IMR-90 (cell line): ENCODE measurements around the gene IQCK. TPM values are rescaled to one million over a fixed set of nuclear protein-coding genes. Genes with fewer than 3 reads are reported as not detected.

Experiments
- ATAC-seq: fragments of 200-7000 bp; cut with Tn5 transposase; 2 replicates; pipeline ENCODE4 v1.9.1; 2020; ENCODE audit warnings: low read depth, mild to moderate bottlenecking, moderate library complexity
- BruUV-seq: library from RNA; stranded (reverse); fragments of 400-500 nt; replicated peaks from 2 replicates; lab custom pipeline; 2021; lab: Mats Ljungman, UMichigan
- CTCF ChIA-PET: fragments of 300-600 bp; formaldehyde crosslinking; extraction: SDS; loops from one replicate; lab custom pipeline; 2021; ENCODE audit warnings: antibody characterized with exemption; lab: Yijun Ruan, JAX
- POLR2A ChIA-PET: fragments of 300-600 bp; sonication (Branson Sonifier 250); formaldehyde crosslinking; loops from one replicate; lab custom pipeline; 2022; ENCODE audit warnings: antibody characterized with exemption; ENCODE audit not compliant: unreplicated experiment; lab: Charles Lee
- DNase-seq: peaks from one replicate; pipeline ENCODE4 v3.0.0; 2013
- H2AFZ ChIP-seq: replicated peaks from 2 replicates; pipeline ENCODE3; 2013; ENCODE audit warnings: low read length, mild to moderate bottlenecking; ENCODE audit not compliant: poor library complexity
- H2AK5ac ChIP-seq: 2 replicates; pipeline ENCODE4 v1.6.1; 2013; ENCODE audit warnings: low read depth, low read length, inconsistent platforms
- H2AK9ac ChIP-seq: replicated peaks from 2 replicates; pipeline ENCODE3; 2013; ENCODE audit warnings: mild to moderate bottlenecking, low read depth, low read length, moderate library complexity; ENCODE audit not compliant: poor library complexity
- H2BK120ac ChIP-seq: 2 replicates; pipeline ENCODE4 v1.6.1; 2013; ENCODE audit warnings: low read depth, low read length, inconsistent platforms
- H2BK15ac ChIP-seq: 3 replicates; pipeline ENCODE4 v1.6.1; 2013; ENCODE audit warnings: low read depth, low read length, inconsistent platforms
- H2BK20ac ChIP-seq: 2 replicates; pipeline ENCODE4 v1.6.1; 2013; ENCODE audit warnings: low read depth, mild to moderate bottlenecking, inconsistent platforms, low read length, moderate library complexity
- H2BK5ac ChIP-seq: 2 replicates; pipeline ENCODE4 v1.6.1; 2013; ENCODE audit warnings: mild to moderate bottlenecking, low read depth, low read length, inconsistent platforms; ENCODE audit not compliant: poor library complexity, severe bottlenecking
- H3K14ac ChIP-seq: replicated peaks from 2 replicates; pipeline ENCODE4 v1.6.1; 2013; ENCODE audit warnings: low read depth, low read length, inconsistent platforms
- H3K18ac ChIP-seq: 2 replicates; pipeline ENCODE4 v1.6.1; 2013; ENCODE audit warnings: low read depth, low read length, control low read depth
- H3K23ac ChIP-seq: 2 replicates; pipeline ENCODE4 v1.6.1; 2013; ENCODE audit warnings: low read depth, low read length, inconsistent platforms
- H3K27ac ChIP-seq: 2 replicates; pipeline ENCODE4 v1.5.1; 2013; ENCODE audit warnings: mild to moderate bottlenecking, control low read depth, low read length; ENCODE audit not compliant: insufficient read depth
- H3K27me3 ChIP-seq: 2 replicates; pipeline ENCODE4 v1.6.1; 2013; ENCODE audit warnings: low read length; ENCODE audit not compliant: control insufficient read depth, insufficient read depth
- H3K36me3 ChIP-seq: 2 replicates; pipeline ENCODE4 v1.6.1; 2013; ENCODE audit warnings: low read length, mixed read lengths; ENCODE audit not compliant: control insufficient read depth, insufficient read depth
- H3K4ac ChIP-seq: 2 replicates; pipeline ENCODE4 v1.6.1; 2013; ENCODE audit warnings: low read depth, low read length, inconsistent platforms
- H3K4me1 ChIP-seq: 2 replicates; pipeline ENCODE4 v1.6.1; 2013; ENCODE audit warnings: low read length, mixed read lengths; ENCODE audit not compliant: control insufficient read depth, insufficient read depth
- H3K4me2 ChIP-seq: 2 replicates; pipeline ENCODE4 v1.6.1; 2013; ENCODE audit warnings: low read depth, mild to moderate bottlenecking, control low read depth, low read length, moderate library complexity
- H3K4me3 ChIP-seq: 2 replicates; pipeline ENCODE4 v1.5.1; 2013; ENCODE audit warnings: low read depth, mild to moderate bottlenecking, control low read depth, low read length, moderate library complexity; ENCODE audit not compliant: insufficient read depth
- H3K56ac ChIP-seq: 2 replicates; pipeline ENCODE4 v1.6.1; 2013; ENCODE audit warnings: low read length, inconsistent platforms; ENCODE audit not compliant: insufficient read depth; ENCODE audit errors: extremely low read depth
- H3K79me1 ChIP-seq, 2 experiments: 2 replicates each; pipeline ENCODE4 v1.6.1; 2013; ENCODE audit warnings: low read length in 2 of 2, inconsistent platforms in 1 of 2, low read depth in 1 of 2
- H3K9ac ChIP-seq: 2 replicates; pipeline ENCODE4 v1.6.1; 2013; ENCODE audit warnings: low read depth, low read length, control low read depth
- H3K9me1 ChIP-seq: 2 replicates; pipeline ENCODE4 v1.6.1; 2013; ENCODE audit warnings: low read length, inconsistent platforms; ENCODE audit not compliant: insufficient read depth
- H3K9me3 ChIP-seq: 2 replicates; pipeline ENCODE4 v1.6.1; 2013; ENCODE audit warnings: low read length; ENCODE audit not compliant: control insufficient read depth, insufficient read depth
- H4K20me1 ChIP-seq: 2 replicates; pipeline ENCODE4 v1.6.1; 2013; ENCODE audit warnings: low read length, inconsistent platforms; ENCODE audit not compliant: insufficient read depth
- H4K5ac ChIP-seq: 2 replicates; pipeline ENCODE4 v1.6.1; 2013; ENCODE audit warnings: mild to moderate bottlenecking, low read depth, low read length, control low read depth
- H4K8ac ChIP-seq, 2 experiments: 2 replicates each; pipeline ENCODE4 v1.6.1; 2013; ENCODE audit warnings: low read depth in 2 of 2, low read length in 2 of 2, control low read depth in 1 of 2, inconsistent platforms in 1 of 2
- H4K91ac ChIP-seq: 2 replicates; pipeline ENCODE4 v1.6.1; 2013; ENCODE audit warnings: low read depth, low read length, inconsistent platforms; ENCODE audit not compliant: insufficient read depth
- BHLHE40 ChIP-seq: fragments of 150-350 bp; IDR thresholded peaks from 2 replicates; pipeline ENCODE4 v1.6.1; 2016; ENCODE audit warnings: mild to moderate bottlenecking, low read depth, low read length
- CHD1 ChIP-seq: IDR thresholded peaks from 2 replicates; pipeline ENCODE4 v1.6.1; 2012; ENCODE audit warnings: low read depth, low read length, improper control_type of control experiment
- FOS ChIP-seq: fragments of 150-350 bp; IDR thresholded peaks from 2 replicates; pipeline ENCODE4 v1.6.1; 2016; ENCODE audit warnings: low read depth, low read length
- MAFK ChIP-seq: IDR thresholded peaks from 2 replicates; pipeline ENCODE4 v1.6.1; 2012; ENCODE audit warnings: low read depth, low read length, improper control_type of control experiment
- MAZ ChIP-seq: IDR thresholded peaks from 2 replicates; pipeline ENCODE4 v1.6.1; 2012; ENCODE audit warnings: low read depth, mild to moderate bottlenecking, low read length, improper control_type of control experiment, moderate library complexity, borderline replicate concordance
- NFE2L2 ChIP-seq: fragments of 150-350 bp; IDR thresholded peaks from 2 replicates; pipeline ENCODE4 v1.6.1; 2016; ENCODE audit warnings: low read depth, mild to moderate bottlenecking, low read length
- POLR2A ChIP-seq: IDR thresholded peaks from 2 replicates; pipeline ENCODE4 v1.6.1; 2012; ENCODE audit warnings: mild to moderate bottlenecking, low read depth, low read length
- RCOR1 ChIP-seq: IDR thresholded peaks from 2 replicates; pipeline ENCODE4 v1.6.1; 2012; ENCODE audit warnings: mild to moderate bottlenecking, low read length, improper control_type of control experiment; ENCODE audit not compliant: insufficient replicate concordance
- RFX5 ChIP-seq: IDR thresholded peaks from 2 replicates; pipeline ENCODE4 v1.8.0; 2012; ENCODE audit warnings: low read depth, mild to moderate bottlenecking, low read length, moderate library complexity
- SMC3 ChIP-seq: fragments of 150-350 bp; IDR thresholded peaks from 2 replicates; pipeline ENCODE4 v1.6.1; 2016; ENCODE audit warnings: low read depth, mild to moderate bottlenecking, antibody characterized with exemption, low read length, moderate library complexity
- WGBS, 2 experiments: methylation state at CpG; one replicate each; pipeline versions ENCODE4 v1.1.5 to v1.1.7; 2013; ENCODE audit warnings: missing lambda C conversion rate in 2 of 2; ENCODE audit not compliant: insufficient read length in 1 of 2; ENCODE audit errors: extremely low coverage in 2 of 2; 5-methylcytosine and 5-hydroxymethylcytosine counted together
- dilution Hi-C: fragments of 300-500 bp; cut with HindIII; formaldehyde crosslinking; loops from one replicate; pipeline ENCODE4 v1.14.3; 2018; ENCODE audit warnings: low sequenced_read_pairs; ENCODE audit not compliant: unreplicated experiment
- in situ Hi-C: fragments of 300-500 bp; cut with MboI; formaldehyde crosslinking; loops from 3 replicates; pipeline ENCODE4 v1.14.3; 2019; ENCODE audit warnings: low sequenced_read_pairs, inconsistent platforms, mixed read lengths
- intact Hi-C: fragments of 100-400 bp; cut with micrococcal nuclease; formaldehyde crosslinking; loops from 2 replicates; pipeline ENCODE4 v1.10.0; 2022
- polyA plus RNA-seq, 3 experiments: library from polyadenylated mRNA; depleted of rRNA; stranded (reverse); fragments of >200 nt; gene quantifications; 2 replicates each; pipeline ENCODE4 v1.2.3, GENCODE V29; 2012; ENCODE audit warnings: low replicate concordance in 1 of 3
- total RNA-seq: library from RNA; depleted of rRNA; stranded (reverse); fragments of >200 nt; gene quantifications from 2 replicates; pipeline ENCODE4 v1.2.3, GENCODE V29; 2012
- TF ChIP-seq, protein P1 (sequence below): fragments of 150-350 bp; IDR thresholded peaks from 2 replicates; pipeline ENCODE4 v1.6.1; 2017; ENCODE audit warnings: mild to moderate bottlenecking, antibody characterized with exemption, low read length, low read depth
- TF ChIP-seq, protein P2 (sequence below): conservative IDR thresholded peaks from 2 replicates; pipeline ENCODE4 v1.5.1; 2012; ENCODE audit warnings: mild to moderate bottlenecking, low read depth, low read length, improper control_type of control experiment
- TF ChIP-seq, protein P3 (sequence below): fragments of 150-350 bp; IDR thresholded peaks from 2 replicates; pipeline ENCODE4 v1.6.1; 2016; ENCODE audit warnings: low read depth, mild to moderate bottlenecking, low read length, moderate library complexity, borderline replicate concordance

IQCK gene
- total and polyA plus RNA-seq, 2 of the 4 experiments (the other 2 are of a cell fraction) = 4.1 to 5.4 TPM

DNA sequence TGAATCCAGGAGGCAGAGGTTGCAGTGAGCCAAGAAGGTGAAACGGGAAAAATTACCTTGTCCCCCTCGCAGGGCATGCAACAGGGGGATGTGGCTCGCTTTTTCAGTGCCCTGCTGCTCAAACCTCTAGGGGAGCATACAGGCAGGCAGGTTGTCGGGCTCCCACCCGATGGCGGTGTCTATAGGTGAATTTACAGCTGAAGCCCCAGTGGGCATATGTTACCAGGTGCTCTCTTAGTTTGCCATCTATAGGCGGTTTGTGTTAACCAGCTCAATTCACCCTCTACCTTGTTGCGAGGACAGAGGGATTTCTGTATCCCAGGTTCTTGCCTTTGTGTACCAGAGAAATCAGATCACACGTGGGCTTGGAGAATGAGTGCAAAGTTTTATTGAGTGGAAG lies 48.9 kb downstream of the IQCK start:
- Histone ChIP-seq H3K4me2 (no peak overlapping the region), H3K23ac (no peak overlapping the region), H3K9me1 (no peaks in the 10 kb centered on the region), H3K27ac (no peak overlapping the region), H2AFZ (no peak overlapping the region), H4K8ac (no peak overlapping the region), H3K56ac (no peak overlapping the region), H3K79me1 (no peaks in the 10 kb centered on the region), H3K4me3 (no peak overlapping the region), H2BK15ac (no peak overlapping the region), H3K4ac (no peak overlapping the region), H2BK20ac (no peak overlapping the region), H2AK5ac (no peak overlapping the region), H2BK120ac (no peak overlapping the region), H3K27me3 (no peaks in the 10 kb centered on the region), H2BK5ac (no peak overlapping the region), H3K14ac (no peak overlapping the region; the same call in 1 of the 2 replicates), H3K36me3 (no peaks in the 10 kb centered on the region), H3K4me1 (peaks cover 4% of the 10 kb centered on the region; the same call in 1 of the 2 replicates), H3K18ac (no peak overlapping the region), H3K9me3 (peaks cover 5% of the 10 kb centered on the region; the same call in 1 of the 2 replicates), H2AK9ac (no peak overlapping the region), H3K9ac (no peak overlapping the region), H4K20me1 (no peaks in the 10 kb centered on the region), H4K91ac (no peak overlapping the region), H4K5ac (no peak overlapping the region)
- ChIA-PET POLR2A (no interaction called here), CTCF (no interaction called here)
- dilution Hi-C loops = no loop called here
- no TSS peak for BruUV-seq
- no peak for ATAC-seq
- TF ChIP-seq, protein P1, sequence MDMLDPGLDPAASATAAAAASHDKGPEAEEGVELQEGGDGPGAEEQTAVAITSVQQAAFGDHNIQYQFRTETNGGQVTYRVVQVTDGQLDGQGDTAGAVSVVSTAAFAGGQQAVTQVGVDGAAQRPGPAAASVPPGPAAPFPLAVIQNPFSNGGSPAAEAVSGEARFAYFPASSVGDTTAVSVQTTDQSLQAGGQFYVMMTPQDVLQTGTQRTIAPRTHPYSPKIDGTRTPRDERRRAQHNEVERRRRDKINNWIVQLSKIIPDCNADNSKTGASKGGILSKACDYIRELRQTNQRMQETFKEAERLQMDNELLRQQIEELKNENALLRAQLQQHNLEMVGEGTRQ = no peak
- TF ChIP-seq RFX5 = no peak
- no peak for TF ChIP-seq NFE2L2
- no peak for TF ChIP-seq FOS
- TF ChIP-seq, protein P2, sequence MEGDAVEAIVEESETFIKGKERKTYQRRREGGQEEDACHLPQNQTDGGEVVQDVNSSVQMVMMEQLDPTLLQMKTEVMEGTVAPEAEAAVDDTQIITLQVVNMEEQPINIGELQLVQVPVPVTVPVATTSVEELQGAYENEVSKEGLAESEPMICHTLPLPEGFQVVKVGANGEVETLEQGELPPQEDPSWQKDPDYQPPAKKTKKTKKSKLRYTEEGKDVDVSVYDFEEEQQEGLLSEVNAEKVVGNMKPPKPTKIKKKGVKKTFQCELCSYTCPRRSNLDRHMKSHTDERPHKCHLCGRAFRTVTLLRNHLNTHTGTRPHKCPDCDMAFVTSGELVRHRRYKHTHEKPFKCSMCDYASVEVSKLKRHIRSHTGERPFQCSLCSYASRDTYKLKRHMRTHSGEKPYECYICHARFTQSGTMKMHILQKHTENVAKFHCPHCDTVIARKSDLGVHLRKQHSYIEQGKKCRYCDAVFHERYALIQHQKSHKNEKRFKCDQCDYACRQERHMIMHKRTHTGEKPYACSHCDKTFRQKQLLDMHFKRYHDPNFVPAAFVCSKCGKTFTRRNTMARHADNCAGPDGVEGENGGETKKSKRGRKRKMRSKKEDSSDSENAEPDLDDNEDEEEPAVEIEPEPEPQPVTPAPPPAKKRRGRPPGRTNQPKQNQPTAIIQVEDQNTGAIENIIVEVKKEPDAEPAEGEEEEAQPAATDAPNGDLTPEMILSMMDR = no peak
- no peak for TF ChIP-seq RCOR1
- TF ChIP-seq, protein P3, sequence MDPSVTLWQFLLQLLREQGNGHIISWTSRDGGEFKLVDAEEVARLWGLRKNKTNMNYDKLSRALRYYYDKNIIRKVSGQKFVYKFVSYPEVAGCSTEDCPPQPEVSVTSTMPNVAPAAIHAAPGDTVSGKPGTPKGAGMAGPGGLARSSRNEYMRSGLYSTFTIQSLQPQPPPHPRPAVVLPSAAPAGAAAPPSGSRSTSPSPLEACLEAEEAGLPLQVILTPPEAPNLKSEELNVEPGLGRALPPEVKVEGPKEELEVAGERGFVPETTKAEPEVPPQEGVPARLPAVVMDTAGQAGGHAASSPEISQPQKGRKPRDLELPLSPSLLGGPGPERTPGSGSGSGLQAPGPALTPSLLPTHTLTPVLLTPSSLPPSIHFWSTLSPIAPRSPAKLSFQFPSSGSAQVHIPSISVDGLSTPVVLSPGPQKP = no peak
- TF ChIP-seq SMC3 = no peak
- no peak for TF ChIP-seq MAFK
- no peak for TF ChIP-seq CHD1
- no peak for TF ChIP-seq POLR2A
- no peak for TF ChIP-seq MAZ
- no peak for TF ChIP-seq BHLHE40
- in situ Hi-C loops = no loop called here
- no peak for DNase-seq
- intact Hi-C loops = no loop called here
- WGBS, 2 experiments = 100% methylated on average over 1 of the region's 9 CpGs; no CpG with 5 or more reads in 1 of the 2 experiments
